Measurements from ENCODE around the gene TAAR2.
A peak's percentile ranks its signal among the peaks of the same experiment; 100 is the strongest.
"Not testable (repeated sequence)": the region's sequence is repeated elsewhere in the genome, so short reads cannot be mapped to it uniquely, and the experiment has no call there.

TAAR2 gene

GRCh38 chr6:132614554-132614953, 9.5 kb downstream of the TAAR2 start:
- DNase-seq (ENCODE audit: low spot score): no peak

DNA sequence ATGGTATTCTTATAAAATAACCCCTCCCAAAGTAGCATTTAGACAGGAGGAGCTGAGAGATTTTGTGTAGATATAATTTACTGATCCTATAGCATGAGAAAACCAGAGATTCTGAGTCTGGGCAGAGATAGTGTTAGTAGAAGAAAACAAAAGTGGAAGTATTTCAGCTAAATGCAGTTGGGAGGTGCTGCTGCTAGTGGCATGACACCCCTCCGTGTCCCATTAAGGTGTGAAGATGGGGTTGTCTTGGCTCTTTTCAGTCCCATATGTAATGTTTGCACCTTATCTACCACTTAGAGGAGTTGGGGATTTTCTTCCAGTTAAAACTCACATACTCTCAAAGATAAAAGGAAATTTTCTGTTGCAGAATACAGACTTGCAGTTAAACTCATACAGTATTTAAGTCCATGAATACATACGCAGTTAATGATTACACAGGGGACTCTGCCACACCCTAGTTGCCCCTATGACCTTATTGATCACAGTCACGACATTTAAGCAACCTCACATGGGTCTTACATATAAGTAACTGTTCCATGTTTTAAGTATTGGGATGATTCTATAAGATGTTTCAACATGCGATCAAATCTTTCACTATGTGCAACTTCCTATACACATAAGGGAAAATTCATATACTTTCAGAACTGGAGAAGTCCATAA, 11.5 kb downstream of the TAAR2 start:
- no peak for DNase-seq (ENCODE audit: low spot score)

DNA sequence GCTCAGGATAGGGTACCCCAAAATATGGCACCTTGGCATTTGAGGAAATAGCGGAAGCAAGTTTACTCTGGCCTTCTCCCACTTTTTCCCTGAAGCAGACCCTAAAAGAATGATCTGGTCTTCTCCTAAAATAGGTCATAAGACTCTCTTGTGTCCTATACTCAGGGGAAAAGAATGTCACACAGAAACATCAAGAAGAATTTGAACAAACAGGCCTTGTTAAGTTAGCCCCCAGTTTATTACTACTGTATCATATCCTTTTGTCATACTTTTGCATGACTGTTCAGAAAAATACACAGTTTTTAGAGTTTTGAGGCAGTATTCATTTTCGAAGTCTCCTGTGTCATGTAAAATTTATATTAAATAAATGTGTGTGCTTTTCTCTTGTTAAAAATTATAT, 12.5 kb downstream of the TAAR2 start:
- no peak for DNase-seq (ENCODE audit: low spot score)

- DNase-seq (ENCODE audit: low spot score): no peak
Observed at GRCh38 chr6:132607544-132608233, 16.4 kb downstream of the TAAR2 start.

DNA sequence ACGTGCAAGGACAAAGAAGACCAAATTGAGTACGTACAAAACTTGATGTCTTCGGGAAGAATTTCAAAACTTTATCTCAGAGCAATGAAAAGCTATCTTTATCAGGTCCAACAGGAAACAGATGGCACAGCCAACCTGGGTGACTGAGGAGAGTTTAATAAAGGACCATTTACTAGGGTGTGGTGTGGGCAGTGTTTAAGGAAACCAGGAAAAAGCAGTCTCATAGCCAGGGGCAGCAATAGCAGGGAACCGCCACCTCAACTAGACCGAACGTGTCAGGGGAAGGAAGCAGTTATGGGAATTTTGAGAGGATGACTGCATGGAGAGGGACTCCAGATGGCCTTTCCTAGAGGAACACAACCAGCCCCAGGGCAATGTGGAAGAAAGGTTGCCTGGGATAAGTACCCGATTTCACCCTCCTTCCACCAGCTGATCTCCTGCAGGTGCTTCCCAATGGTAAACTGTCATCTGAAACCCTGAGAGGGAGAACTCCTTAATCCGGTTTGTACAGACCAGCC, 19.4 kb downstream of the TAAR2 start:
- no peak for DNase-seq (ENCODE audit: low spot score)

- not testable (repeated sequence) for DNase-seq (ENCODE audit: low spot score)
Observed at GRCh38 chr6:132600900-132601299, 23.2 kb downstream of the TAAR2 start.

GRCh38 chr6:132598473-132598872, 25.6 kb downstream of the TAAR2 start:
- DNase-seq (ENCODE audit: low spot score): peak; percentile 10

DNA sequence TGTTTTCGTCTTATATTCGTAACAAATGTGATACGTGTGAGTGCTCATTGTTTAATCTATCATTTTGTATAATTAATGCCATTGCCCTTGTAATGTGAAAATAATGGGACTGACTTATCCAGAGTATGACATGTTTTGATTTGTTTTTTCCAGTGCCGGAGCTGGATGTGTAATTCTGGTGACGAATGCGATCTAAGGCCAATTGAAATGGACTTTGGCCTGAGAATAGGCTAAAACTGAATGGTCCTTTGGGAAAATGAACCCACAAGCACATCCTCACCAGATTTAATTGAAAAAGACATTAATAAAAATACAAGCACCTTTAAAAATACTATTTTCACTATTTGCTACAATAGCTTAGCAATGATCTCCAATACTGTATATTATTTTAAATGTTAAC, 27.9 kb downstream of the TAAR2 start:
- DNase-seq (ENCODE audit: low spot score): no peak

DNA sequence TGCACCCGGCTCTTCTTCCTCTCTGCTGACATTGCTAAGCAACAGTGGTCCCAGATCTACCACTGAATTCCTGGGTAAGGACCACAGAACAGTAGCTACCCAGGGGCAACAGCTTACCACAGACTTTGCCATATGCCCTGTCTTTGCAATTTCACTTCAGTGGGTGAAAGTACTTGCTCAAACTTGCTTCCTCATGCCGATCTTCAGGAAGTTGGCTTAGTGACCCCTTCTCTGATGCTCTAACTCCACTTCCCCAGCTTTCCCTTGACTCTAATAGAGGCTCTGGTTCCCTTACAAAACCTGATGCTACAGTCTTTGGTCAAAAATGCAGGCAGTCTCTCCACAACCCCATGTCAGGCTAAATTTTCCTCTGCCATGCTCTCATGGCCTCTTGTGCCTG, 31.2 kb downstream of the TAAR2 start:
- no peak for DNase-seq (ENCODE audit: low spot score)

- no peak for DNase-seq (ENCODE audit: low spot score)
Observed at GRCh38 chr6:132590362-132590761, 33.7 kb downstream of the TAAR2 start.

- DNase-seq (ENCODE audit: low spot score): no peak
Observed at GRCh38 chr6:132589454-132589853, 34.6 kb downstream of the TAAR2 start, which contains the start of gene TAAR5. Gene TAAR5 (minus strand): TSS chr6:132589741. CDS start chr6:132589686, 55 bp downstream.

- DNase-seq (ENCODE audit: low spot score): no peak
Observed at GRCh38 chr6:132587424-132587823, 36.7 kb downstream of the TAAR2 start.

GRCh38 chr6:132584698-132585097, 39.4 kb downstream of the TAAR2 start:
- DNase-seq (ENCODE audit: low spot score): no peak

GRCh38 chr6:132571774-132572173, 52.3 kb downstream of the TAAR2 start:
- no peak for DNase-seq (ENCODE audit: low spot score)

DNA sequence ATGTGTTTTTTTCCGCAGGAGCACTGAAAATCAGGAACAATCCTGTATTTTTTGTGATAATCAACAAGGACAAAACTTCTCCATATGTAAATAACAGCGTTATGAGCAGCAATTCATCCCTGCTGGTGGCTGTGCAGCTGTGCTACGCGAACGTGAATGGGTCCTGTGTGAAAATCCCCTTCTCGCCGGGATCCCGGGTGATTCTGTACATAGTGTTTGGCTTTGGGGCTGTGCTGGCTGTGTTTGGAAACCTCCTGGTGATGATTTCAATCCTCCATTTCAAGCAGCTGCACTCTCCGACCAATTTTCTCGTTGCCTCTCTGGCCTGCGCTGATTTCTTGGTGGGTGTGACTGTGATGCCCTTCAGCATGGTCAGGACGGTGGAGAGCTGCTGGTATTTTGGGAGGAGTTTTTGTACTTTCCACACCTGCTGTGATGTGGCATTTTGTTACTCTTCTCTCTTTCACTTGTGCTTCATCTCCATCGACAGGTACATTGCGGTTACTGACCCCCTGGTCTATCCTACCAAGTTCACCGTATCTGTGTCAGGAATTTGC, 53.8 kb downstream of the TAAR2 start, which contains the start of gene TAAR6:
Gene TAAR6, plus strand, starts transcription at position 102 of the 557 bp plus-strand sequence. Its CDS starts 0 bp downstream, at position 102.
- DNase-seq (ENCODE audit: low spot score): no peak

DNA sequence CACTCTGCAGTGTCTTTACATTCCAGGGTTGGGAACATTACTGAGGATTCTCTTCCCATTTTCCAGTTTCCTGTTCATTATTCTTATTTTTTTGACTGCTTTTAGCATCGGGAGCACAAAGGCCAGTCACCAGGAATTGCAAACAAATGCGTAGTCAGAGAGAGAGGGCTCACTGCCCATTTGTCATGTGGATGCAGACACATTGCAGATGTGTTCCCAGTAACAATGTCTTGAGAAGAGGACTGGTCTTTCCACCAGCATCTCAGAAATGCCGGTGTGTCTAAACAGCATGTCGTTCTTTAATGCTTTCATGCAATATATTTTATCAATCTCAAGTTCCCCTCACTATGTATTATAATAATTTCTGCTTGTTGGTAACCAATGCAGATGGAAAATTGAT, 54.9 kb downstream of the TAAR2 start:
- no peak for DNase-seq (ENCODE audit: low spot score)

- no peak for DNase-seq (ENCODE audit: low spot score)
Observed at GRCh38 chr6:132568611-132569010, 55.5 kb downstream of the TAAR2 start.

DNA sequence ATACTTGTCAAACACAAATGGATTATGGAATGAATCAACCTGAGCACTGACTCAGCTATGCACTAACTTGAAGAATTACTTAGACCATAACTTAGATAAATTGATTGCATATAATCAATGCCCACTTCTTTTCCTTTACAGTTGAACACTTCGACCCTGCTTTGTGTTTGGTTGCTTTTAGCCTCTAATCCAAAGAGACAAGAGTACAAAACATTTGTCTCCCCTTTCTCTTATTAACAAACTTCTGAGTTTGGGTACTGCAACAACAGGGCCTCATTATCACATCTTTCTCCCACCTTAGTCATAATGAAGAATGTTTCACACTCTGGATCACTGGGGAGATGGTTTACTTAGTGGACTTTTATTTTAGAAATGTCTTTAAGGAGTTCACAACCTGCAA, 56.5 kb downstream of the TAAR2 start:
- no peak for DNase-seq (ENCODE audit: low spot score)

Measured in SK-N-DZ (cell line).